CD4-positive, alpha-beta T cell treated with Interleukin-2 at 100 ng/mL for 4 hours (primary cell): Measurements from ENCODE around the gene ATOH1.

ENCODE experiments used
- DNase-seq: peaks from one replicate; pipeline ENCODE4 v3.0.0-alpha.2; 2020; ENCODE audit warnings: low spot score

ATOH1 gene

GRCh38 chr4:93828332-93828994 is at the start of gene ATOH1:
ATOH1 (plus strand) TSS chr4:93828753; CDS start chr4:93828927, 174 bp downstream.
- no peak for DNase-seq

GRCh38 chr4:93779228-93779627 is 49.3 kb upstream of the ATOH1 start:
- DNase-seq: no peak

- no peak for DNase-seq
Observed at GRCh38 chr4:93780080-93780479, 48.5 kb upstream of the ATOH1 start.

DNA sequence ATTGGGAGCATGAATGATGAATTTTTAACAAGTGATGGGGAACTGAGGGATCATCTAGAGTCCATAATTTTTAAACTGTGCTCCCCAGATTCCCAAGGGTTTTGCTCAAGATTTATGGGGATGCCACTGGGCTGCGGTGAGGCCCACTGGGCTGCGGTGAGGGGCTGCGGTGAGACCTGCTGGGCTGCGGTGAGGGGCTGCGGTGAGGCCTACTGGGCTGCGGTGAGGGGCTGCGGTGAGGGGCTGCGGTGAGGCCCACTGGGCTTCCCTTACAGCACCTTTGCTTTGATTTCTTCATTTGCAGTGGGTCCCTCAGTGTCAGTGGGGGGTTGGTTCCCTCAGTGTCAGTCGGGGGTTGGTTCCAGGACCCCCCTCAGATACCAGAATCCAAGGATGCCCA is 47.4 kb upstream of the ATOH1 start:
- DNase-seq: no peak

DNA sequence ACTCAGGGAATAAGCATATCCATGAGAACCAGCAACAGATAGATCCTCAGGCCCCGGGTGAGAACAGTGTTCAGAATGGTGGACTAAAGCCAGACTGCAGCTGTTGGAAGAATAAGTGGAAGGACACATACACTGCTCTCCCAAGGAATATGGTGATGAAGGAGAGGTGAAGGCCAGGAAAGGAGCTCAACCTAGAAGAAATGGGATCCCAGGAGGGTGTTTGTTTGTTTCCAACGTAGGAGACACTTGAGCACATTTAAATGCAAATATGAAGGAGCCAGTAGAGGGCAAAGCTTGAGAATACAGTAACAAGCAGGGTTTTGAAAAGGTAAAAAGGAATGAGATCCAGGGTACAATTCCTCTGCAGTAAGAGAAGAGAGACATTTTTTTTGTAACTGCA is 42.4 kb upstream of the ATOH1 start:
- DNase-seq: no peak

DNA sequence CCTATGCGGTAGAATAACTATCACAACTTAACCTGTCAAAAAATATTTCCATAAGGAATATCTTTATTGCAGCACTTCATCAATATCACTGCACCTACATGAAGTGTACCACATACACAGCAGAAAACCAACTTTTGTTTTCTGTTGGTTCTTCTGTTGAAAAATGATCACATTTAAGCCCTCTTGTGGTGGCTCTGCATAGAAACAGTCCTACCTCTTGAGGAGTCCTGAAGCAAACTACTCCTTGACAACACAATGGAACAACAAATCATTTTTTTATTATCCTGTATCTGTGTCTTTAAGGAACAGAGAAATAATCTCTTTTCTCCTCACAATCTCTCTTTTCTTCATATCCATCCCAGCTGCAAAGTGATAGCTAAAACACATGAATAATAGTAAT is 39.8 kb upstream of the ATOH1 start:
- no peak for DNase-seq

DNA sequence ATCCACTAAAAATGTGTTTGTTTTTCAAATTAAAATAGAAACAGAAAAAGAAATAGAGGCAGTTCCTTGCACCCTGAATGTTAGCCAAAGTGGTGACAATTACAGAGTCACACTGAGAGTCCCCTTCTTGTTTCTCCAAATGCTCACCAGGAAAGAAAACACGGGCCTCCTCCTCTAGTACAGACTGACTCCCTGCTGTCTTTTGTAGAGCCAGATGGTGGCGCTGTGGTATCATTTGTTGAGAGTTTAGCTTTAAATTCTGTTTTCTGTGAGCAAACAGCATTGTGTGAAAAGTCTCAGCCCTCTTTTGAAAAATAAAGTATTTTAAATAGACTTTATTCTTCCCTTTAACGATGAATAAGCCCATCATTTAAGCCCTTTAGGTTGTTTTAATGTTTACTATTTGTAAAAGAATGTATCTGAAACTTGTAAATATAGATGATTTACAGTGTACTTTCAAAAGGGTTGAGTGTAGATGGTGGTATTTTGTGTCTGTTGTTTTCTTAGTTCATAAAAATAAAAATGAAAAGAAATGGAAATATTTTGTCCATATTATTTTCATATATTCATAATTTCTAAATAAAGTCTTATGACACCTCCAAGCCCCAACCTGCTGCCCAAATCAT is 36.9 kb upstream of the ATOH1 start:
- no peak for DNase-seq

- DNase-seq: no peak
Observed at GRCh38 chr4:93802045-93802444, 26.5 kb upstream of the ATOH1 start.

GRCh38 chr4:93809773-93810172 is 18.8 kb upstream of the ATOH1 start:
- no peak for DNase-seq

DNA sequence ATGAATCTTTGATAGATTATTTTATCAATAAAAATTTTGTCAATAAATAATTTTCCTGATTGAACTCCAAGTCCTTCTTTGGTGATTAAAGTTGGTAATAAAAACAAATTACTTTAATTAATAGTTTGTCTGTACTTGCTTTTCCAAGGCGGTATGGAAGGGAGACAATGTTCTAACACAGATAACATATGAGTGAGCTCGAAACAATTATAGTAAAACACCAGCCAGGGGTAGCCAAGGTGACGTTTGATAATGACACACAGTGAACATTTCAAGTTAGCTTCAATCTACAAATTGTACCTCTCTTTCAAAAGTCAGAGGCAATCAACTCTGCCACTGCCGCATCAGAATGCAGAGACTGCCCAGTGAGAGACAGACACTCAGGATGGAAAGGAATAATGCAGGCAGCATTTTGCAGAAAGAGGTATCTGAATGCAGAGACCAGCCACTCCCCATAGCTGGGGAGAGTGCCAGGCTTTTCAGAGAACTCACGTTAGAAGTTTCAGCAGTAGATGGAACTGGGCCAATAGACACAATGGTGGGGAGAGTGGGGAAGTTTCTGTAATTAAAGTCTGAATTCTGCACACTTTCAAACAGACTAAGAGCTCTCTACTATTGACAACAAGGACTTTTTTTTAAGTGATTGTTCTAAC is 18.1 kb upstream of the ATOH1 start:
- no peak for DNase-seq

DNA sequence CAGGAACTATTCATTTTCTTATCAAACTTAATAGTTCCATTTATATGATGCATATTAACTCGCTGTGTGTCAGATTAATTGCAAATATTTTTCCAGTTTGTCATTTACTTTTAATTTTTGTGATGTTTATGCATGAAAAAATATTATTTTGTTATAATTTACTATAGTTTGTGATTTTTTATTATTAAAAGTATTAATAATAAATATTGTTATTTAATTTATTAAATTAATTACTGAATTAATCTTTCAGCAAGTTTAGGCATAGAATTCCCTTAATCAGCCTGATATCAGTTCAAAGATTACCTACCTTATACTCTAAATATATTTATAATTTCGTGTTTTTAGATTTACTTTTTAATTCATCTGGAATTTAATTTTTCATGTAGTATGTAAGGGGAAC is 15.5 kb upstream of the ATOH1 start:
- DNase-seq: no peak

DNA sequence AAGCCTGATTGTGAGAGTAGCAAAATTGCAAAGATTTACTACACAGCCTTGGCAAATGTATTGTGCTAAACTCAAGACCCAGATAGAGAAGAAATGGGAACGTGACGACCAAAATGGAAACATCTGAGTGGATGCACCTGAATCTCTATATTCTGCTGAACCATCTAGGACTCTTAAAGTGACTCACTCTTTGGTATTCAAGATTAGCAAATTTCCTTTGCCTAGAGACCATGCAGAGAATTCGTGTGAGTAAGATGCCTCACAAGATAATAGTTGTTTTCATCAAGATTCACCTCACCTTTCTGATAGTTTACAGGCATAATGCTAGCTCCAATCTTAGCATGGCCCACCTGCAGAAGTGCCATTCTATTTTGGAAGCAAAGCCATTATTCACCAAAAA is 14.4 kb upstream of the ATOH1 start:
- no peak for DNase-seq

- DNase-seq: no peak
Observed at GRCh38 chr4:93814722-93815121, 13.8 kb upstream of the ATOH1 start.

- no peak for DNase-seq
Observed at GRCh38 chr4:93825551-93826216, 2.9 kb upstream of the ATOH1 start.

DNA sequence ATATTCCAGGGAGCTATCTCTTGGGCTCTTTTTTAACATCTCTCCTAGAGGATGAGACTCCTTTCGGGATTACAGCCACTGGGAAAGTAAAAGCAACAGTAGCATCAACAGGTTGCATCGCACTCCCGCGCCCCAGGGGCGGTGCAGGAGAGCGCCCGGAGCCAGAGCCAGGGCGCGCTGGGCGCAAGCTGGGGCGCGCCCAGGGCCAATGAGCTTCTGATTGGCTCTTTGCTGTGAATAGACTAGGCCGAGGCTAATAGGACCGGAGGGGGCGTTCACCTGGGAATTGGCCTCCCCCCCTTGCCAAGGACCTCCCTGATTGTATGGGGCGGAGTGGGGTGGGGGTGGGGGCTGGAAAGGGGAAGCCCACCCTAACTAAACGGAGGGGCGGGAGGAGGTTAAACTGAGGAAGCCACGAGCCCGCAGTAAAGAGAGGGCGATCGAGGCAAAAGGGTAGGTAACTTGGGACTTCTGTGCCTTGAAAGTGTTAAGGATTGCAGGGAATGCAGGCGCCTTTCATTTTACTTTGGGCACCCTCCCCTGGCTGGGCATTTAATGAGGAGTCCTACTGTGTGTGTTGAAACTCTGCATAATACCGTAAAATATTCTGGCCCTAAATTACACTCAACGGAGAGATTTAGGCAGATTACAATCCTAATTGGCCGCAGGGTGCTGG is 1.1 kb upstream of the ATOH1 start:
- no peak for DNase-seq

- DNase-seq: no peak
Observed at GRCh38 chr4:93828995-93829819, 654 bp downstream of the ATOH1 start.

GRCh38 chr4:93829820-93830687 is 1.5 kb downstream of the ATOH1 start:
- no peak for DNase-seq

DNA sequence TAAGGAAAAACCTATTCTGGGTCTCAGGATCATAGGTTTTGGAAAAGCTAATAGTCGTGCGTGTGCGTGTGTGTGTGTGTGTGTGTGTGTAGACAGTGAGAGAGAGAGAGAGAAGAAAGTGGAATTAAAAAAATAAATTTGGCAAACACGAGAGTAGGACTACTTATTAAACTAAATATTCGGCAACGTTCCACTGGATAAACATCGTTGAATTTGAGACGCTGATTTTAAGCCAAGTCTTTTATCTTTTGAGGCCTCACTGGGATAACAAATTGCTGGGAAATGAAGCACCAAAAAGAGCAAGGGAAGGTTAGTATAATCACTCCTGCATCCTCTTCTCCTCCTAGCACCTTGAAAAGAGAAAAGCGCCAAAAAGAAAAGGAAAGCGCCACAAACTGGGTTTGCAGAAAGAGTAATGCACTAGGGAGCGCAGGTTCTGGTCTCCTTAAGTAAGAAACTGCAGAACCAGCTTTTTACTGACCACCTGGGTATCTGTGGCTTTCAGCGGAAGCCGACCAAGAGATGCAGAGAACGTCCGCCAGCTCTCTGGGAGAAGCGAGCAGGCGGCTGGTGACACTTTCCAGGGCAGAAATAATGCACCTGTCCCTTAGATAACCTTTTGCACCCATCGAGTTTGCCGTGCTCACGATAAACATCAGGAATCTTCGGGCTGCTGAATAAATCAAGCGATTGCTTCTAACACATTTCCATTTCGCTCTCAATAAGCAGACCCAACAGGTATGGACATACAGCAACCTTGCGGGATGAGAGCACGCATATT is 3.4 kb downstream of the ATOH1 start:
- no peak for DNase-seq

DNA sequence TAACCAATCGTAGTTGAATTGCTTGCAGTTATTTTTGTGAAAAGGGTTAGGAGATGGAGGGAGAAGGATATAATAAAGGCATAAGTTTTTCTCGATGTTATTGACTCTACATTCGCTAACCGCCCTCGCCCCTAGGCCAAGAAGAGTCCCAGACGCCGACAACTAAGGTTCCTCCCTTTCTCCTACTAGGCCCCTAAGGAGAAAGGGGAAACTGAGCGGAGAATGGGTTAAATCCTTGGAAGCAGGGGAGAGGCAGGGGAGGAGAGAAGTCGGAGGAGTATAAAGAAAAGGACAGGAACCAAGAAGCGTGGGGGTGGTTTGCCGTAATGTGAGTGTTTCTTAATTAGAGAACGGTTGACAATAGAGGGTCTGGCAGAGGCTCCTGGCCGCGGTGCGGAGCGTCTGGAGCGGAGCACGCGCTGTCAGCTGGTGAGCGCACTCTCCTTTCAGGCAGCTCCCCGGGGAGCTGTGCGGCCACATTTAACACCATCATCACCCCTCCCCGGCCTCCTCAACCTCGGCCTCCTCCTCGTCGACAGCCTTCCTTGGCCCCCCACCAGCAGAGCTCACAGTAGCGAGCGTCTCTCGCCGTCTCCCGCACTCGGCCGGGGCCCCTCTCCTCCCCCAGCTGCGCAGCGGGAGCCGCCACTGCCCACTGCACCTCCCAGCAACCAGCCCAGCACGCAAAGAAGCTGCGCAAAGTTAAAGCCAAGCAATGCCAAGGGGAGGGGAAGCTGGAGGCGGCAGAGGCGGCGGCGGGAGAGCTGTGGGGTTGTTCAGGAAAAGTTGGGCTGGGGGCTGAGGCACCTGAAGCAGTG is 5.9 kb downstream of the ATOH1 start:
- DNase-seq: no peak
